Measurements from ENCODE around the gene GAL3ST2.
"Not testable (repeated sequence)": the region's sequence is repeated elsewhere in the genome, so short reads cannot be mapped to it uniquely, and the experiment has no call there.

GAL3ST2 gene

GRCh38 chr2:241820625-241821384, 44.2 kb downstream of the GAL3ST2 start:
- DNase-seq (ENCODE audit: low read depth) = no peak

- DNase-seq (ENCODE audit: low read depth) = no peak
Observed at GRCh38 chr2:241821460-241822263, 45.0 kb downstream of the GAL3ST2 start.

GRCh38 chr2:241822264-241822623, 45.6 kb downstream of the GAL3ST2 start:
- DNase-seq (ENCODE audit: low read depth) = no peak

GRCh38 chr2:241823531-241824437, 47.2 kb downstream of the GAL3ST2 start:
- not testable (repeated sequence) for DNase-seq (ENCODE audit: low read depth)

- no peak for DNase-seq (ENCODE audit: low read depth)
Observed at GRCh38 chr2:241827394-241827793, 50.8 kb downstream of the GAL3ST2 start.

GRCh38 chr2:241833101-241833663, 56.6 kb downstream of the GAL3ST2 start:
- DNase-seq (ENCODE audit: low read depth) = peak; percentile 38

- DNase-seq (ENCODE audit: low read depth) = not testable (repeated sequence)
Observed at GRCh38 chr2:241833756-241834526, 57.3 kb downstream of the GAL3ST2 start.

GRCh38 chr2:241834527-241835210, 58.0 kb downstream of the GAL3ST2 start:
- no peak for DNase-seq (ENCODE audit: low read depth)

GRCh38 chr2:241835611-241836010, 59.0 kb downstream of the GAL3ST2 start:
- DNase-seq (ENCODE audit: low read depth) = no peak

- DNase-seq (ENCODE audit: low read depth) = no peak
Observed at GRCh38 chr2:241836292-241836691, 59.7 kb downstream of the GAL3ST2 start.

- no peak for DNase-seq (ENCODE audit: low read depth)
Observed at GRCh38 chr2:241837197-241837965, 60.8 kb downstream of the GAL3ST2 start.

GRCh38 chr2:241841181-241842066, 64.8 kb downstream of the GAL3ST2 start:
- no peak for DNase-seq (ENCODE audit: low read depth)

GRCh38 chr2:241842067-241842415, 65.4 kb downstream of the GAL3ST2 start:
- DNase-seq (ENCODE audit: low read depth) = no peak

- DNase-seq (ENCODE audit: low read depth) = no peak
Observed at GRCh38 chr2:241842620-241843211, 66.1 kb downstream of the GAL3ST2 start.

GRCh38 chr2:241843321-241844065, 66.9 kb downstream of the GAL3ST2 start:
- DNase-seq (ENCODE audit: low read depth) = no peak

GRCh38 chr2:241844066-241844728, 67.6 kb downstream of the GAL3ST2 start:
- DNase-seq (ENCODE audit: low read depth) = peak; percentile 39

Data from ELR (cell line).